GM18517 (cell line): ENCODE results near the gene HELZ2.
"Not testable (repeated sequence)": the region's sequence is repeated elsewhere in the genome, so short reads cannot be mapped to it uniquely, and the experiment has no call there.

ENCODE experiments used
- ATAC-seq: cut with Tn5 transposase; IDR thresholded peaks from one replicate; pipeline ENCODE4 v1.9.1; 2021; ENCODE audit warnings: mild to moderate bottlenecking, moderate library complexity; ENCODE audit not compliant: unreplicated experiment

The HELZ2 gene

DNA sequence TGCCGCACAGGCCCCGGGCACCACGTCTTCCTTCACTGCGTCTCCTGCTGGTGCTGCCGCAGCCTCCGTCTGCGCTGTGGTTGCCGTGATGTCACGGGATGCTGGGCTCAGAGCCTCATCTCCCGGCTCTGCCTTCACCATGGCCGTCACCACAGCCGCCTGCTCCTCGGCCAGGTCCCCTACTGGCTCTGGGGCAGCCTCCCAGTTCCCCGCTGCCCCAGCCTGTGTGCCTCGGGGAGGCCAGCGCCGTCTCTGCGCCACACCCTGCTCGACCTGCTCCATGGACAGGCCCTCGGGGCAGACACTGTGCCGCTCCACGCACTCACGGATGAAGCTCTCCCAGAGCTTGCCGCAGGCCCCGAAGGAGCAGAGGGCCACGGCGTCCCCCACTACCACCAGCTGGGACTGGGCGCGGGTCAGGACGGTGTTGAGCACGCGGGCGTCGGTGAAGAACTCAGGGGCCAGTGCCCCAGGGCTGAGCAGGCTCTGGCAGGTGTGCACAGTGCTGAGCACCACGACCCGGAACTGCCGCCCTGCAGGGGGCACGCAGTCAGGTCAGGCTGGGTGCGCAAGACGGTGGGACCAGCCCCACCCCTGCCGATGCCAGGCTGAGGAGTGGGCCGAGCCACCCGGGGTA is 8.2 kb downstream of the HELZ2 start:
- no peak for ATAC-seq

DNA sequence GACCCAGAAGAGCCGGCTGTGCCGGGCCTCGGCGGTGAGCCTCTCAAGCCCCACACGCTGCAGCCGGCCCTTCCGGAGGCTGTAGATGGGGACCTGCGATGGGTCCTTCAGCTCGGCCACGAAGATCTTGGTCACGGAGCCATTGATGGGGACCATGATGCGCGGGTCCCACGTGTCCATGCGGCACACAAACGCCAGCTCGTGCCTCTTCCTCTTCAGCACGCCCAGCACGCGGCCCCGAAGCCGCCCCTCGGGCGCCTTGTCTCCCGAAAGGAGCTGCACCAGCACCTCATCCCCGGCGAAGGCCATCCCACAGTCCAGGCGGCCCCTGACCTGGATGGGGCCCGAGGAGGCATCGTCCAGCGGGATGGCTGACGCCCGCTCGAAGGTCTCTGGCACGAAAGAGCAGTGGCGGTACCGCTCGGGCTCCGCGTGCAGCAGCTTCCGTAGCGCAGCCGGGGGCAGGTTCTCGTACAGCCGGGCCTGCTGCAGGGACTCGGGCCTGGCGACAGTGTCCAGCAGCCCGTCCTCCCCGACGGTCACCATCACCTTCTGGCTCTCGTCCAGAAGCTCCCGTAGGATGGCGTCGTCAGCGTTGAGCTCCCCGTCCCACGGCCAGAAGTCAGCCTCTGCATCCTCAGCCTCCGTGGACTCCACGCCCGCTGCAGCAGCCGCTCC is 8.9 kb downstream of the HELZ2 start:
- ATAC-seq, result no peak

DNA sequence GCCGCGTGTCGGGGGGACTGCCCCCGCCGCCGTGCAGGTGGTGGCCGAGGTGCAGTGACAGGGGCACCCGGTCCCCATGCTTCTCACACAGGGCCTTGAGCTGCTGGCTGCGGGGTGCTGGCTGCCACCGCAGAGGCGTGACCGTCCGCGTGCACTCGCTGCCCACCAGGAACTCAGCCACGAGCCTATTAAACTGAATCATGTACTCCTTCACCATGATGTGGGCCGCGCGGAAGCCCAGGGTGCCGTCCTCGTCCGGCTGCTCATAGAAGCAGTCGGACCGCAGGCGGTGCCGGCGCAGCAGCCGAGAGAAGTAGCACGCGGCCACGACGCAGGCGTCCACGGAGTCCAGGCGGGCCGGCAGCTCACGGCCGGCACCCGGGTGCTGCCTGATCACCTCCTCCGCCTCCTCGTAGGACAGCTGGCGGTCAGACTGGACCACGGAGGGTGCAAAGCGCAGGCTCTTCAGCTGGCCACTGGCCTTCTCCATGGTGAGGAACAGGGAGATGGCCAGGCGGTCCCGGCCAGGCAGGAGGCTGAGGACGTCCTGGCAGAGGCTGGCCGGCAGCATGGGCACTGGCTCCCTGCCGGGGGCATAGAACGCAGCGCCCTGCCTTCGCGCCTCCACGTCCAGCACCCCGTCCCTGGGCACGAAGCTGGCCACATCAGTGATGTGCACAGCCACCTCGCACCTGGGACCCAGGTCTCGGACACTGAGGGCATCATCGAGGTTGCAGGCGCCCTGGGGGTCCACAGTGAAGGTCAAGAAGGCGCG is 9.8 kb downstream of the HELZ2 start:
- no peak for ATAC-seq

DNA sequence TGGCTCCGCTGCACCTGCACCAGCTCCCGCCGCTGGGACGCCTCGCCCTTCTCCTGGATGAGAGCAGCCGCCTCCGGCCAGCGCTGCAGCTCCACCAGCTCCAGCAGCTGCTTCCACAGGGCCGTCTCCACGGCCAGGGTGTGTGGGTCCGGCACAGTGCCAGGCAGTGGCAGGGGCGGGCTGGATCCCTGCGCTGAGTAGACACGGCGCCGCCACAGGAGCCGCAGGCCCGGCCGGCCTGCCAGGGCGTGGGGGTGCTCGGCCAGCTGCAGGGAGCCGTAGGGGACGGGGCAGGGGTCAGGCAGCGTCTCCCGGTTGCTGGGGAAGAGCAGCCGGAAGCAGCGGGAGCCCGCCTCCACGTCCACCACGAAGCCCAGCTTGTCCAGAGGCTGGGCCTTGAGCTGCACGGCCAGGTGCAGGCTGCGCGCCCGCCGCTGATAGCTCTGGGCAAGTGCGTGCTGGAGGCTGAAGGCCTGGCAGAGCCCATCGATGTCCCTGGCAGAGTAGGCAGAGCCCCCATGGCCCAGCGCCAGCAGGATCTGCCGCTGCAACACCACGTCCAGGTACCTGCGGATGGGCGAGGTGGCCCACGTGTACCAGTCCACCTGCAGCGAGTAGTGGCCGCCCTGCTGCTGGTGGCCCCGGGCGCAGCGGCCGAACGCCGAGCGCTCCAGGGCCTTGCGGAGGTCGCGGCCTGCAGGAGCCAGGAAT is 10.7 kb downstream of the HELZ2 start:
- ATAC-seq, result no peak

DNA sequence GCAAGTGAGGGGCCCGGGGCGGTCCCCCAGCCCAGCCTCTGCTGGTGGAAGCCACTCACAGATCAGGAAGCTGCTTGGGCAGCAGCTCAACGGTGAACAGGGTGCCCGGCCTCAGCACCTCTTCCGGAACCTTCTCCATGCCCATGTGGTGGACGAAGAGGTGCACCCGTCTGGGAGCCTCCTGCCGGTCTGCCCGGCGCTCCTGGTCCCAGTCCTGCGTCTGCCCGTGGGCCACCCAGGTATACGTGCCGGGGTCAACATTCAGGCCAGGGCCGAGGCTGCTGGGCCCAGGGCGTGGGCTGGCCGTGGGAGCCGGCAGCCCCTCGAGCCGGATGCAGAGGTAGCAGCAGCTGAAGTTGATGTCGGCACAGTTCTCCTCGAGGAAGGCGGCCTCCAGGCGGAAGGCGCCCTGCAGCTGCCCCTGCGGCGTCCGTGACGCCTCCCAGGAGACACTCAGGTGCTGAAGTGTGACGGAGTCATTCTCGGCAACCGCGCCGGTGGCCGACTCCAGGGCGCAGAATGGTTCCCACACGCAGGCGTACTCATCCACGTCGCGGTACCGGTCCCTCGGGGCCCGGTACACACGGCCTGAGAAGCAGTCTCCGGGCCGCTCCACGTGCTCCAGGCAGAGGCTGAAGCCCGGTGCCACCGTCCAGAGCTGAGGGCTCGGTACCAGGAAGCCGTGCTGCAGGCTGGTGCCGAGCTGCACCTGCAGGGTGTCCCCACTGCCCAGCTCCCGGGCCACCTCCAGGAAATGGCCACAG is 11.4 kb downstream of the HELZ2 start:
- no peak for ATAC-seq

DNA sequence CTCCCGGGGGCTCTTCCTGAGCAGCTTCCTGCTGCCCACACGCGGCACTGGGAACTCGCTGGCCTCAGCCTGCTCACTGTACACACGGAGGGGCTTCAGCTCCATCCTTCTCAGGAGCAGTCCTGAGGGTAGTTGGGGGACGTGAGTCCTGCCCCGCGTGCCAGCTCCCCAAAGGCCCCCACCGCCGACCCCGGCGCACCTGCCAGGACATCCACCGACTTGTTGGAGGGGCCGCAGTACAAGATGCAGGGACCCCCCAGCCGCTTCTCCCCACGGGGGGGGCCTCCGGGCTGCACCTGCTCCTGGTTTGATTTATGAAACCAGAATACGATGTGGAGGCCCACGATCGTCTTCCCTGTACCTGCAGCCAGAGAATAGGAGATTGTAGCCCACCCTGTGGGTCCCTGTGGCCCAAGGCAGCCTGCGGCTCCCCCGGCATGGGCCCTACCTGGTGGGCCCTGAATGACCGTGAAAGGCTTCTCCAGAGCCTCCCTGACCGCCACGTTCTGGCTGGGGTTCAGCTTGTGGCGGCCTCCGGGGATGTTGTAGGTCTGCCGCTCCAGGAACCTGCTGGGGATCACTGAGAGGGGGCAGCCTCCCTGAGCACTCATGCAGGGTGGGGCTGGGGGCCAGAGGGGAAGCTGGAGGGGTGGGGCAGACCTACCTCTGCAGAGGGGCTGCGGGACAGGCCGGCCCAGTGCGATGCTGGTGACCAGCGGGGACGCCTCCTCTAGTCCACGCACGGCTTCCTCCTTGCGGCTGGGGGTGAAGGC is 12.2 kb downstream of the HELZ2 start:
- no peak for ATAC-seq

DNA sequence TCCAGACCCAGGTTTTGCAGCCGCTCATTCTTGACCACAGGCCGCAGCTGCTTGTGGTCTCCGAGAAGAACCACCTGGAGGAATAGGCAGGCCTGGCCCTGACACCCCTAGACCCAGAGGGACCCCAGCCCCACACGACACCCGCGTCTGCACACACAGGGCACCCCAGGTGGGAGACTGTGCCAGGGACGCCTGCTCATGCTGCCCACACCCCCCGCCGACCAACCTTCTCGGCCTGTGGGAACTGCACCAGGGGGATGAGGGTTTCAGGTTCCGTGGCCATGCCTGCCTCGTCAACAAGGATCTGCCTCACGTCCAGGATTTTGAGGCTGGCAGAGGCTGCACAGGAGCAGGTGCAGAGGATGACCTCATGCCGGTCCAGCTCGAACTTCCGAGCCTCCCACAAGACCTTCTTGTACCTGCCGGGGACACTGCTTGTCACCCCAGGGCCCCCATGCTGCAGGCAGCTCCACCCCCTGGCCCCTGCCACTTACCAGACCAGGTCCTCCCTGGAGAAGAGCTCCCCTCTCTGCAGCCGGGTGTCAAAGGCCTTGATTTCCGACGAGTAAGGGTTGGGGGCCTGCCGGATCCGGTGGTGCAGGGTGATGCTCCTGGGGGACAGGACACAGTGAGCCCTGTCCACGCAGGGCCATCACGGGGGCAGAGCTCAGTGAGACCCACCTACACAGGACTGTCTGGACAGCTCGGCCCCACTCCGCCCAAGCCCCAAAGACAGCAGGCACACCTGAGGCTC is 13.0 kb downstream of the HELZ2 start:
- ATAC-seq, result no peak

DNA sequence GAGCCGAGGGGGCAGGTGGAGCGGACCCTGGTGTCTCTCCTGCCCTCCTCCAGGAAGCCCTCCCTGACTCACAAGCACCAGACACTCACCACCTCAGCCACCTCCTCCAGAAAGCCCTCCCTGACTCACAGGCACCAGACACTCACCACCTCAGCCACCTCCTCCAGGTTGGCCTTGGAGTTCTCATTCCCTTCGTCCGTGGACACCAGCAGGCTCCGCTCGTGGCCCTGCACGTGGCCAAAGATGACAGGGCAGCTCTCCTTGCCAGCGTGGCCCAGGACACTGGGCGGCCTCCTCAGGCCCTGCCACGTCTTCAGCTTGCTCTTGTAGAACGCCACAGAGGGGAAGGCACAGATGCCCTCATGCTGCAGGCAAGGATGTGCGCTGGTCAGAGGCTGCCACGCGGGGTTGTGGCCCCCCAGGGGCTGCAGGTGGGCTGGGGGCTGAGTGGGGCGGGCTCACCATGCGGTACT is 13.7 kb downstream of the HELZ2 start:
- no peak for ATAC-seq

DNA sequence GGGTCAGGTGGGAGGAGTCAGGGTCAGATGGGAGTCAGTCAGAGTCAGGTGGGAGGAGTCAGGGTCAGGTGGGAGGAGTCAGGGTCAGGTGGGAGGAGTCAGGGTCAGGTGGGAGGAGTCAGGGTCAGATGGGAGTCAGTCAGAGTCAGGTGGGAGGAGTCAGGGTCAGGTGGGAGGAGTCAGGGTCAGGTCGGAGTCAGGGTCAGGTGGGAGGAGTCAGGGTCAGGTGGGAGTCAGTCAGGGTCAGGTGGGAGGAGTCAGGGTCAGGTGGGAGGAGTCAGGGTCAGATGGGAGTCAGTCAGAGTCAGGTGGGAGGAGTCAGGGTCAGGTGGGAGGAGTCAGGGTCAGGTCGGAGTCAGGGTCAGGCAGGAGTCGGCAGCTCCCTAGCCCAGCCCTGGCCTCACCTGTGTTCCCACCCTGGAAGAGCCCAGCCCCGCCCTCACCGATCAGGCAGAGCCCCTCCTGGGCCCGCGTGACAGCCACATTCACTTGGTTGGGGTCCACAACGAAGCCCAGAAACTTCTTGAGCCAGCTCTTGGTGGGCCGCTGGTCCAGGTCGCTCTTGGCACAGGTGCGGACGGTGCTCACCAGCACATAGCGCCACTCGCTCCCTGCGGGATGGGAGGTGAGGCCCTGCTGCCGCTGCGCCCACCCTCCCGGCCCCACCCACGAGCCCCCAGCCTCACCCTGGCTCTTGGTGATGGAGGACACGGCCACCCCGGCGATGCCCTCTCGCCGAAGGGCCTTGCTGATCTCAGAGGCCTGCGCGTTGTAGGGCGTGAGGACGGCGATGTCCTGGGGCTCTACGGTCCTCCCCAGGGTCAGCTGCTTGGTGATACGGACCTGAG is 14.3 kb downstream of the HELZ2 start:
- not testable (repeated sequence) for ATAC-seq

DNA sequence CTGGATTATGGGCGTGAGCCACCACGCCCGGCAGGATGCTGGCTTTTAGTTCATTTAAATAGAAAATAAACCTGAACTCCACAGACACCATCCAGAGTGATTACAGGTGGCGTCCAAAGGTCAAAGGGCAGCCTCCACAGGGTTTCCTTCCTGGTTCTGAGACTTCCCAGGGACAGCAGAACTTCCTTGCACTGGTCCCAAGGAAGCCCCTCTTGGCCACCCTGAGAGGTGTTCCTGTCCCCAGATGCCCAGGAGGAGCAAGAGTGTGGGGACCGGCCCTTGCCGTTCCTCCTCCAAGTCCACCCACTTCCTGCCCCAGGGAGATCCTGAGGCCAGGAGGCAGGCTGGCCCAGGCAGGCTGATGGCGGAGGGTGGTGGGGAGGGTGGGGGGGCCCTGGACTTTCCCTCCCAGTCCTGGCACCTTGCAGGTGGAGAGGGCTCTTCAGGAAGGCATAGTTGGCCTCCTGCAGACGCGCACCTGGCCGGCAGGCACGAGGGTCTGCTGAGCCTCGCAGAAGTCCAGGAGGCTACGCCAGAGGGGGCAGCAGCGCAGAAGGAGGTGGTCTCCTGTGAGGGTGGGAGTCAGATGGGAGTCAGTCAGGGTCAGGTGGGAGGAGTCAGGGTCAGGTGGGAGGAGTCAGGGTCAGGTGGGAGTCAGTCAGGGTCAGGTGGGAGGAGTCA is 15.1 kb downstream of the HELZ2 start:
- no peak for ATAC-seq

DNA sequence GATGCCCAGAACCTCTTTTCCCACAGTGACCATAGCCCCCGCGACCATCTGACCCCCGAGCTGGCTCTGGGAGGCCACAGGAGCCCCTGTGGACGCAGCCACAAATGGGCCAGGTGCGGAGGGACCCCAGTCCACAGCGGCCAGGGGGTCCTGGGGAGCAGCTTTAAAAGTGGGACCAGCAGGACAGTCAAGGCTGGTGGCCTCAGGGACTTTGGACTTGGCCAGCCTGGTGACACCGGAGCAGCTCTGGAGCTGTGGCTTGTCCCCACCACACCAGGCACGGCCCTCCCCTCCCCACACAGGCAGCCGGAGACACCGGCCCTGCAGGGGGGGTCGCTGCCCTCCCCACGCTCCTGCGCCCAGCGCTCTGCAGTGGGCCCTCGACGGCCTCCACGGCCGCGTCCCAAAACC is 16.6 kb downstream of the HELZ2 start:
- ATAC-seq, result no peak

DNA sequence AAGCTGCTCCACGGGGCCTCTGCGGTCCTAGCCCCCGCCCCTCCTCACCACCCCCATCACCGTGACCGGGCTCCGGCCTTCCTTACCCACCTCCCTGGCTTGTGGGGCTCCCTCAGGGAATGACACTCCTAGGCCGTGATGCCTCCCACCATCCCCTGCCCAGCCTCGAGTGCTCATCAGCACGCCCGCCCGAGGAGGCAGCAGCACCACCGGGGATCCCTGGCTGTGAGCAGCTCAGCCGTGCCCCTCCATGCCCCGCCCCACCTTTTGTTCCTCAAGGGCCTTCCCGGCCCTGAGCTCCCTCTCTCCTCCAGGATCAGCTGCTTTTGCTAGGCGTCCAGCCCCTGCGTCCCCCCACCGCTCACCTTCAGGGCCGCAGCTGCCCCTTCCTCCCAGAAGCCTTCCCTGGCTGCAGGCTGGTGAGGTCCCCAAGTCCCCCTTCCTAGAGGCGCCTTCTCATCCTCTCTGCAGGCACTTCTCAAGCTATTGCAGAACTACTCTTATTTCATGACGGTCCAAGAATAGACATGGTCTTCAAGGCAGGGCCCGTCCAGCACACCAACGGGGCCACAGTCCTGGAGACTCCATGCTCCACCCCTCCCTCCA is 17.1 kb downstream of the HELZ2 start:
- ATAC-seq, result no peak

DNA sequence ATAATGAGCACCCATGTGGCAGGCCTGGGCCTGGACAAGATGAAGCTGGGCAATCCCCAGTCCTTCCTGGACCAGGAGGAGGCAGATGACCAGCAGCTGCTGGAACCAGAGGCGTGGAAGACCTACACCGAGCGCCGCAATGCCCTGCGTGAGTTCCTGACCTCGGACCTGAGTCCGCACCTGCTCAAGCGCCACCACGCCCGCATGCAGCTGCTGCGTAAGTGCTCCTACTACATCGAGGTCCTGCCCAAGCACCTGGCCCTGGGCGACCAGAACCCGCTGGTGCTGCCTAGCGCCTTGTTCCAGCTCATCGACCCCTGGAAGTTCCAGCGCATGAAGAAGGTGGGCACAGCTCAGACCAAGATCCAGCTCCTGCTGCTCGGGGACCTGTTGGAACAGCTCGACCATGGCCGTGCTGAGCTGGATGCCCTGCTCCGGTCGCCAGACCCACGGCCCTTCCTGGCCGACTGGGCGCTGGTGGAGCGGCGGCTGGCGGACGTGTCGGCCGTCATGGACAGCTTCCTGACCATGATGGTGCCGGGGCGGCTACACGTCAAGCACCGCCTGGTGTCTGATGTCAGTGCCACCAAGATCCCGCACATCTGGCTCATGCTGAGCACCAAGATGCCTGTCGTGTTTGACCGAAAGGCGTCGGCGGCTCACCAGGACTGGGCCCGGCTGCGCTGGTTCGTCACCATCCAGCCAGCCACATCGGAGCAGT is 18.2 kb downstream of the HELZ2 start:
- no peak for ATAC-seq

DNA sequence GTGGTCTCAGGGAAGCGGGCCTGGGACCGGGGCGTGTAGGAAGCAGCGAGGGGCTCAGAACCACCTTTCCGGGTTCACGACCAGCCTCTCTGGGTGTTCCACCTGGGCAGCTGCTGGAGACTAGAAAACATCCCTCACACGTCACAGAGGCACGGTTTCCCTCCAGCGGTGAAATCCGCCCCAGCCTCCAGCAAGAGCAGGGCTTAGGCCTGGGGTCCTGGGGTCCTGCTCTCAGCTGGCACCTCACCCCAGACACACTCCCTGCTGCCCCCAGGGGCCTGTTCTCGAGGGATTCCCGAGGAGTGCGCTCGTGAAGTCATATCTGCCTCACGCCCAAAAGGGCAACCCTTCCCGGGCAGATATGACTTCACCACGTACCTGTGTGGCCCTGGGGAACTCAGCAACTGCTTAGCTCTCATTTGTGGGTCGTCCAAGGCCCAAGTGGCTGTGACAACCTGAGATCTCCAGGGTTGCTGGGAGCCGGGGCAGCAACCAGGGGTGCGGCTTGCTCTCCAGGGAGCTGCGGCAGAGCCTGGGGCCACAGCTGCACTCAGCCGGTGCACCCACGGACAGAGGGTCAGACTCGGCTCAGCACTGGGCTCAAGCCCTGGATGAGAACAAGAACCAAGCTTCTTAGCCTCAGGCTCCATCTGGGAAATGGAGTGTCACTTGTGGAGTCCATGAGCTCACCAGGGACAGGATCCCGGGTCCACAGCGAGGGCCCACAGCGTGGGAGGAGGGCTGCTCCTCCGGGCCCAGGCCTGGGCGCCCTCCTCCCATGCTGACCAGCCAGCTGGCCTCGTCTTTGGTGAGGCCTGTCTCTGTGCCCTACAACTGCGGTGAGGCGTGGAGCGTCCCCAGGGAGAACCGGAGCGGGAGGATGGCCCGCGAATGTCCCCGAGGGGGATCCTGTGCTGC is 19.4 kb downstream of the HELZ2 start:
- ATAC-seq, result no peak

DNA sequence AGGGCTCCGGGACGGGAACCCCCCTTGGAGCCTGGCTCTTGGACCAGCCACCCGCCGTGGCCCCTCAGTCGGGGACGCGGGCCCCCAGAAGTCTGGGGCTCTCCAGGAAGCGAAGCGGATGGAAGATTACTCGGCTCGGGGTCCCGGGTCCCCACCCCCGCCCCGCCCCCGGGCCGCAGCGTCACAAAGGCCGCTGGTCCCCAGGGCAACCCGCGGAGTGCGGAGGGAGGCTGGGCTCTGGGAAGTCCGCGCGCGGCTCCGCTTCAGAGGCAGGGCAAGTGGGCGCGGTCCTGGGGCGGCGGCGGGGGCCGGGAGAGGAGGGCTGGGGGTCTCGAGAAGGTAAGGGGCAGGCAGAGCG is 20.1 kb downstream of the HELZ2 start, which contains the start of gene FNDC11:
FNDC11 (plus strand) TSS at position 227 of the 358 bp plus-strand sequence. CDS start 1,505 bp downstream, outside the sequence.
- no peak for ATAC-seq
